GM19452 (cell line): ENCODE data around the gene MC4R.

Experiments used
- ATAC-seq: cut with Tn5 transposase; IDR thresholded peaks from one replicate; pipeline ENCODE4 v1.9.1; 2021; ENCODE audit not compliant: unreplicated experiment

MC4R gene

GRCh38 chr18:60329131-60329530 lies 43.4 kb downstream of the MC4R start:
- ATAC-seq, result no peak

- no peak for ATAC-seq
Observed at GRCh38 chr18:60327880-60328279, 44.7 kb downstream of the MC4R start.

- ATAC-seq, result no peak
Observed at GRCh38 chr18:60322591-60322990, 50.0 kb downstream of the MC4R start.
